Effector memory CD8-positive, alpha-beta T cell (primary cell): ENCODE measurements around the gene FNIP2.
"Not testable (repeated sequence)": the region's sequence is repeated elsewhere in the genome, so short reads cannot be mapped to it uniquely, and the experiment has no call there.

Experiments used
- ATAC-seq: fragments of 150-1000 bp; cut with Tn5 transposase; replicated peaks from 2 replicates; pipeline ENCODE4 v1.10.0; 2021; ENCODE audit warnings: mild to moderate bottlenecking, moderate library complexity
- DNase-seq, 3 experiments: peaks; one replicate each; pipeline ENCODE4 v3.0.0; 2021
- H3K27ac Mint-ChIP-seq, 2 donors: one replicate each; pipeline ENCODE4 v1.8.0; 2022; ENCODE audit warnings: mild to moderate bottlenecking in 2 of 2, mixed read lengths in 2 of 2, moderate library complexity in 2 of 2
- H3K27me3 Mint-ChIP-seq, 2 donors: one replicate each; pipeline ENCODE4 v1.8.0; 2022; ENCODE audit warnings: mixed read lengths in 2 of 2
- H3K36me3 Mint-ChIP-seq: one replicate; pipeline ENCODE4 v1.8.0; 2022; ENCODE audit warnings: mild to moderate bottlenecking, moderate library complexity, mixed read lengths; ENCODE audit not compliant: insufficient read depth
- H3K4me1 Mint-ChIP-seq, 2 donors: one replicate each; pipeline ENCODE4 v1.8.0; 2022; ENCODE audit warnings: low read depth in 2 of 2, mixed read lengths in 2 of 2
- H3K4me3 Mint-ChIP-seq, 2 donors: one replicate each; pipeline ENCODE4 v1.8.0; 2022; ENCODE audit warnings: mild to moderate bottlenecking in 2 of 2, mixed read lengths in 2 of 2, moderate library complexity in 2 of 2
- H3K9me3 Mint-ChIP-seq, 2 donors: one replicate each; pipeline ENCODE4 v1.8.0; 2022; ENCODE audit warnings: mixed read lengths in 2 of 2

Gene FNIP2

GRCh38 chr4:158807691-158808090 is 38.9 kb downstream of the FNIP2 start:
- H3K4me3 Mint-ChIP-seq: no peak overlapping the region
- no peak overlapping the region for H3K27ac Mint-ChIP-seq
- peaks cover 20 to 27% of the 10 kb centered on the region in 2 donors for H3K4me1 Mint-ChIP-seq
- H3K27me3 Mint-ChIP-seq: no peaks in the 10 kb centered on the region
- DNase-seq (no peak), ATAC-seq (no peak)
- no peaks in the 10 kb centered on the region for H3K36me3 Mint-ChIP-seq
- no peaks in the 10 kb centered on the region for H3K9me3 Mint-ChIP-seq

DNA sequence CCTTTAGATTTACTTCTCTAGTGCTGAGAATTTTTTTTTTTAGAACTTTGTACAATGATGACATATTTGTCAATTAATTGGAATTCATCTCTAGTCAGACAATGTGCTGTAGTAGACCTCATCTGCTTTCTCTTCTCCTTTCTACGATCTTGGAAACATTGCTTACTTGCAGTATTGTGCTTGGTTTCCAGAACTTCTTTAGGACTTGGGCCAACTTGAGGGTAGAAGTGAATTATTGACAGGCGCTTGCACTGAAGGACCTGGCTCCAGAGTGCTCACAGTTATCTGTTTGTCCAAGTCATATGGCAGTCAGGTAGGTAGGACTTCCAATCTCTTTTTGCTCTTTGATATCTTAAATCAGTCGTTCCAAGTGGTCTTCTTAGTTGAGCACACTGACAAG is 39.6 kb downstream of the FNIP2 start:
- H3K27ac Mint-ChIP-seq: peak overlapping the region in 1 of 2 donors; percentile 81
- DNase-seq (no peak), ATAC-seq (no peak)
- H3K36me3 Mint-ChIP-seq: peaks cover under 1% of the 10 kb centered on the region
- H3K4me3 Mint-ChIP-seq: no peak overlapping the region
- H3K9me3 Mint-ChIP-seq: no peaks in the 10 kb centered on the region
- H3K4me1 Mint-ChIP-seq: peaks cover 20 to 22% of the 10 kb centered on the region in 2 donors
- no peaks in the 10 kb centered on the region for H3K27me3 Mint-ChIP-seq

DNA sequence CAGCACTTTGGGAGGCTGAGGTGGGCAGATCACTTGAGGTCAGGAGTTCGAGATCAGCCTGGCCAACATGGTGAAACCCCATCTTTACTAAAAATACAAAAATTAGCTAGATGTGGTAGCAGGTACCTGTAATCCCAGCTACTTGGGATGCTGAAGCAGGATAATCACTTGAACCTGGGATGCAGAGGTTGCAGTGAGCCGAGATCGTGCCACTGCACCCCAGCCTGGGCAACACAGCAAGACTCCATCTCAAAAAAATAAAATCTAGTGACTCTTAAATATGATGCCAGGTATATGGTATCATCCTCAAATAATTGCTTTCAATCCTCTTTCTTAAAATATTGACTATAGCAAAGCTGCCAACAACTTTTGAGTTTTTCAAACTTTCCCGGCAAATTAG is 40.4 kb downstream of the FNIP2 start:
- peaks cover 18 to 22% of the 10 kb centered on the region in 2 donors for H3K4me1 Mint-ChIP-seq
- not testable (repeated sequence) for H3K36me3 Mint-ChIP-seq, DNase-seq, H3K9me3 Mint-ChIP-seq, ATAC-seq, H3K27me3 Mint-ChIP-seq, H3K4me3 Mint-ChIP-seq
- H3K27ac Mint-ChIP-seq: peak overlapping the region in 1 of 2 donors; percentile 81

DNA sequence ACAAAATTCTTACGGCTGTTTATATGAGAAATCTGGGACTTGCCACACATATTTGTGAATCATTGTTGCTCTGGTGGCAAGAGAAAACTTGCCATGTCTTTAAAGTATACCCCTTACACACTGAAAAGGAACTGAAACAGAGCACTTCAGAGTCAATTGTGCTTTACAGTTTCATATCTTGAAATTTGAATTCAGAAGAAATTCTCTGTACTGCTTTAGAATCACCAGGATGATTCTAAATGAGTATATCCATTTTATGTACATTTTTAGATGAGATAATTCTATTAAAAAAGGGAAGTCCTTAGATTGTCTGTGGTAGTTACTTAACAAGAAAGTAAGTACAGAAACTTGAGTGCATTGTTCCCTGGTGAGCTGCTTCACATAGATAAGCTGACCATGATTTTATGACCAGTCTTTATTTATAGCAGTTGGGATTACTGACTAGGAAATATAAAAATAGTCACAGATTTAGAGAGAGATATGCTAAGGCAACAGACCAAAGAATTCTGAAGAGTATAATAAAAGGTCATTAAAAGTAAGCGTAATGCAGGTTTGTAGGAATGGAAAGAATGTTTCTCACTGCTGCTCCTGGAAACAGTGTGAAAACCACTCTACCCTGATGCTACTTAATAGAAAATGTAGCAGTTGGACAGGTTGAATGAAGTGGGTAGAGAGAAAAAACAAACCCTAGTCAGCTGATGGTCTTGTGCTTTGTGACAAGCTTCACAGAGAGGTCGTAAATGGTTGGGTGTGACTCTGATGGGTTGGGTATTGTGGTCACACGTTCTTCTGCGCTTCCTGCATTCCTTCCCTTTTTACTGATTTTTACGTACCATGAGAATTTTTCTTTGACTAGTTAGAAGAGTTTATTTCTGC is 41.0 kb downstream of the FNIP2 start:
- peak overlapping the region; percentile 37 to 47 for H3K4me3 Mint-ChIP-seq
- H3K27ac Mint-ChIP-seq: peak overlapping the region; percentile 49 to 81
- DNase-seq: no peak
- peaks cover 18 to 22% of the 10 kb centered on the region in 2 donors for H3K4me1 Mint-ChIP-seq
- peaks cover 5% of the 10 kb centered on the region for H3K36me3 Mint-ChIP-seq
- no peaks in the 10 kb centered on the region for H3K9me3 Mint-ChIP-seq
- H3K27me3 Mint-ChIP-seq: no peaks in the 10 kb centered on the region
- ATAC-seq: peak; percentile 83

DNA sequence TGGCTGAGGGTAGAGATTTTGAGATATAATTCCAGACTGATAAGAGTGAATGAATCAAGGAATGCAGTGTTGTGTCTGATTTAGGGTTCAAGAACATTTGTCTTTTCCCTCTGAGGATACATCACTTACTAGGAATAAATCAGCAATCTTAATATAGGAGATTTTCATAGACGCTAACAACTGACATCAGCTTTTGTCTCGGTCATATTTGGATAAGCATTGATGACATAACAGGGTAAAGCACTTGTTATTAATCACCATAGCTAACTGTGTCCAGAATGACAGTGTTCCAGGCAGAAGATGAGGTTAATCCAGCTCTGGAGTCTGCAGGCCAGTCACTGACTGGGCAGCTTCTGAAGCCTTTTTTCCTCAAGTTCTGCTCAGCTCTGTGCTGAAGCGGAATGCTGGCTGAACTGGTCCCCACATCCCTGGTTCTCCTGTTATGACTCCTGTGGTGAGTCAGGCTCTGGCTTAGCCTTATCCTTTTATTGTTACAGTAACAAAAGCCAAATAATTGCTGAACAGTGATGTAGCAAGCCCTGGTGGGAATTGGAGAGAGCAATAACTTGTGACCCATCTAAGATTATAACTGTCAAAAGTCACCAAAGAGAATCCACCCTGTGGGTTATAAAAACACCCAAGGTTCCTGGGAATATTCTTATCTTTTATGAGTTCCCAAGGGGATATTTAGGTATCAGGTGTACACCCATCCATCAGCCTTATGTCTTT is 41.8 kb downstream of the FNIP2 start:
- Mint-ChIP-seq H3K27ac (peak overlapping the region; percentile 49 to 81), H3K4me1 (peaks cover 18 to 22% of the 10 kb centered on the region in 2 donors), H3K4me3 (peak overlapping the region; percentile 37 to 47), H3K36me3 (peaks cover 5% of the 10 kb centered on the region), H3K27me3 (no peaks in the 10 kb centered on the region), H3K9me3 (no peaks in the 10 kb centered on the region)
- ATAC-seq (peak; percentile 18), DNase-seq (no peak)

DNA sequence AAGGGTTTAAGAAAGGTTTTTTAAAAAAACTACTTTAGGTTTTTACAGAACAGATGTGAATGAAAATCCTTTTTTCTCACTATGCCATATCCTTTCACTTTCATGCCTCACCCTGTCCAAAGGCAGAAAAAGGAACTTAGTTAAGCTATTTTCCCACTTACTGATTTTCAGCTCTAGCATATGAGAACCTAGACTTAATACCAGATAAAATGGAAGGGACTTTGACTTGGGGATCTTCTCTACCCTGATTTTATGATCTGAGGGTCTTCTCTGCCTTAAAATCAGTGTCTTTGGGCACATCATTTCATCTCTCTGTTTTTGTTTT is 42.4 kb downstream of the FNIP2 start:
- ATAC-seq: no peak
- H3K4me3 Mint-ChIP-seq: no peak overlapping the region
- no peak overlapping the region for H3K27ac Mint-ChIP-seq
- H3K9me3 Mint-ChIP-seq: no peaks in the 10 kb centered on the region
- peaks cover 5% of the 10 kb centered on the region for H3K36me3 Mint-ChIP-seq
- H3K4me1 Mint-ChIP-seq: peaks cover 18 to 20% of the 10 kb centered on the region in 2 donors
- H3K27me3 Mint-ChIP-seq: no peaks in the 10 kb centered on the region
- no peak for DNase-seq

GRCh38 chr4:158811704-158812103 is 42.9 kb downstream of the FNIP2 start:
- Mint-ChIP-seq H3K27me3 (no peaks in the 10 kb centered on the region), H3K4me1 (peaks cover 18 to 21% of the 10 kb centered on the region in 2 donors), H3K27ac (peak overlapping the region in 1 of 2 donors; percentile 57), H3K9me3 (no peaks in the 10 kb centered on the region), H3K36me3 (peaks cover 5% of the 10 kb centered on the region), H3K4me3 (no peak overlapping the region)
- ATAC-seq: no peak
- no peak for DNase-seq

DNA sequence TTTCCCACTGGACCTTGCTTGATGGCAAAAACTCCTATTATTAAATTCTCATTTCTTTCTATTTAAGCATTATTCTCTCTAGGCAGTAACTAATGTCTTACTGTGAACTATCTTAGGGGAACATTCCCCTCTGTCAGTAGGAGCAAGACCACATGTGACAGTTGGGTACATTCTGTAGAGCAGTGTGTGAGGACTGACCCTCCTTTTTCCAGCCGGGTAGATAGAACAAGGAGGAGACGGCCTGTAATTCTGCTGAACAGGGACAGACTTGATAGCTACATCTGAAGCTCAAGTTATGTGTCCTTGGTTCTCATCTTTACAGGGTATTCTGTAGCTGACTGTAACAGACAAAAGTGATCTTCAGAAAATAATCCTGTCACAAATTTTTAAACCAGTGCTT is 43.3 kb downstream of the FNIP2 start:
- no peaks in the 10 kb centered on the region for H3K9me3 Mint-ChIP-seq
- H3K36me3 Mint-ChIP-seq: peaks cover 5% of the 10 kb centered on the region
- DNase-seq (no peak), ATAC-seq (no peak)
- H3K27ac Mint-ChIP-seq: peak overlapping the region in 1 of 2 donors; percentile 57
- no peak overlapping the region for H3K4me3 Mint-ChIP-seq
- no peaks in the 10 kb centered on the region for H3K27me3 Mint-ChIP-seq
- peaks cover 18 to 22% of the 10 kb centered on the region in 2 donors for H3K4me1 Mint-ChIP-seq

DNA sequence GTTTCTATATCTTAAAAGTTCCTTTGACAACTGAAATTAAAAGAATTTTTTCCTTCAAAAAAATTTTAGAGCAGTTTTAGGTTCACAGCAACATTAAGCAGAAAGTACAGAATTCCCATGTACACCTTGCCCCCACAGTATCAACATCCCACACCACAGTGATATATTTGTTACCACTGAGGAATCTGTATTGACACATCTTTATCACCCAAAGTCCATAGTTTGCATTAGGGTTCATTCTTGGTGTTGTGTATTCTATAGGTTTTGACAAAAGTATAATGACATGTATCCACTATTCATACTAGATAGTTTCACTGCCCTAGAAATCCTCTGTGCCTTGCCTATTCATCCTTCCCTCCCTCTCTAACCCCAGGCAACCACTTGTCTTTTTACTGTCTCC is 43.7 kb downstream of the FNIP2 start:
- Mint-ChIP-seq H3K9me3 (no peaks in the 10 kb centered on the region), H3K36me3 (peaks cover 5% of the 10 kb centered on the region), H3K27ac (no peak overlapping the region), H3K27me3 (no peaks in the 10 kb centered on the region), H3K4me3 (no peak overlapping the region), H3K4me1 (peaks cover 18 to 24% of the 10 kb centered on the region in 2 donors)
- DNase-seq (no peak), ATAC-seq (no peak)

- Mint-ChIP-seq H3K27me3 (no peaks in the 10 kb centered on the region), H3K4me3 (no peak overlapping the region), H3K9me3 (no peaks in the 10 kb centered on the region), H3K4me1 (peaks cover 22 to 29% of the 10 kb centered on the region in 2 donors), H3K36me3 (peaks cover 5% of the 10 kb centered on the region), H3K27ac (no peak overlapping the region)
- DNase-seq (no peak), ATAC-seq (no peak)
Observed at GRCh38 chr4:158813113-158813512, 44.3 kb downstream of the FNIP2 start.

DNA sequence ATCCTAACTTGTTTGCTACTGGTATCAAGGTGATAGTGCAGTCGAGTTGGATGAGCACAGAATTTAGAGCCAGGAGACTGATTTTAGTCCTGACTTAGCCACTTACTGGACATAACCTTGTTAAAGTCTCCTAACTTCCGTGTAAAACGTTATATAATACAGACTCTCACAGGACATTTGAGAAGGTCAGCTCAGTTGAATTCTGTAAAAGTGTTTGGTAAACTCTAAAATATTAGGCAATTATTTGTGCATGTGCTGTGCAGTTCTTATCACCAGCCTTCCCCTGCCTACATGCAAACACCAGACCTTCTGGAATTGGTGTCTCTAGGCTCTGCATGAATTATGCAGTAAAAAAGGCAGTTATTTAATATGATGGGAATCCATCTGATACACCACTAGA is 45.4 kb downstream of the FNIP2 start:
- H3K4me3 Mint-ChIP-seq: no peak overlapping the region
- no peak overlapping the region for H3K27ac Mint-ChIP-seq
- peaks cover 22 to 25% of the 10 kb centered on the region in 2 donors for H3K4me1 Mint-ChIP-seq
- ATAC-seq (no peak), DNase-seq (no peak)
- no peaks in the 10 kb centered on the region for H3K27me3 Mint-ChIP-seq
- peaks cover 5% of the 10 kb centered on the region for H3K36me3 Mint-ChIP-seq
- no peaks in the 10 kb centered on the region for H3K9me3 Mint-ChIP-seq

DNA sequence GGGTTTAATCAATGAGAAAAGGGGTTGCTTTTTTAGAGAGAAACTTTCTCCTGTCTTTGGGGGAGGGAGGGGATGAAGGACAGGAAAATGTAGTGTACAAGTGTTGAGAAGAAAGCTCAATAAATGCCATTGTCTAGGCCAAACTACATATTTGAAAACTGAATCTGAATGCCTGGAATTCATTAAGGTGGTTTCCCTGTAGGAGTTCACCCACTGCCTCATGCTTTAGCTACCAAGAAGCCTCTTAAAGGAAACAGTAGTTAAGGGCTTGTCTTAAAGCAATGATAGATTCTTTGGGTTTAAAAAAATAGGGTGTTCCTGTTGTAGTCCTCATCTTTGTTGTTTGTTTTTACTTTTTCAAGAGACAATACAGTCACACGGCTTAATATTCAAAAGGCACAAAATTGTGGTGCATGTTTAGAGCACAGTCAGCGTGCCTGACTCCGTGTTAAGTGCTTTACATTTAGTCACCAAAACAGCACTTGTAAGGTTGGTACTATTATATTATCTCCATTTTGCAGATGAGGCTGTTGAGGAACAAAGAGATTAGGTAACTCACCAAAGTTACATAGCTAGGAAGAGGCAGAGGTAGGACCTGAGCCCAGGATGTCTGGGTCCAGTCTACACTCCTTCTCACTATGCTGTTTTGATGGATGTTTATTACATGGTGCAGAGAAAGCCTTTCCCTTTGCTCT is 46.0 kb downstream of the FNIP2 start:
- Mint-ChIP-seq H3K4me1 (peaks cover 18 to 24% of the 10 kb centered on the region in 2 donors), H3K36me3 (peaks cover 5% of the 10 kb centered on the region), H3K27me3 (no peaks in the 10 kb centered on the region), H3K9me3 (no peaks in the 10 kb centered on the region), H3K4me3 (no peak overlapping the region), H3K27ac (no peak overlapping the region)
- ATAC-seq (no peak), DNase-seq (no peak)

DNA sequence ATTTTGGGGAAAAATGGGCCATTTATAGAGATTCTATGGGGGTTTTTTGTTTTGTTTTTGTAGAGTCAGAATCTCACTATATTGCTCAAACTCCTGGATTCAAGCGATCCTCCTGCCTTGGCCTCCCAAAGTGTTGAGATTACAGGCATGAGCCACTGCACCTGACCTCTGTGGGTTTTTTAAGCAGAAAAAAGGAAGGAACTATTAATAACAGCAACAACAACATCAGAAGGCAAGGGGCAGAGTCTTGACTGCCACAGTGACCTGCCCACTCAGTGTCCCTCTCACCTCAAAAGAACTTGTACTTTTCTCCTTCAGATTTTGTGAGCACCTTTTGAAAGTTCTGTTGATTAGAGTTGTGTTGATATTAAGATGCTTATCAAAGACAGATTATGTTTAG is 48.1 kb downstream of the FNIP2 start:
- Mint-ChIP-seq H3K27ac (no peak overlapping the region), H3K4me3 (no peak overlapping the region), H3K9me3 (no peaks in the 10 kb centered on the region), H3K27me3 (no peaks in the 10 kb centered on the region), H3K36me3 (peaks cover 5% of the 10 kb centered on the region), H3K4me1 (peaks cover 4 to 14% of the 10 kb centered on the region in 2 donors)
- ATAC-seq (no peak), DNase-seq (no peak)
